Thyroid gland (tissue), 4 donors: ENCODE measurements around the gene CREB3L1. TPM values are rescaled to one million over a fixed set of nuclear protein-coding genes. Genes with fewer than 3 reads are reported as not detected.

Source experiments
- DNase-seq, 2 donors: peaks; one replicate each; pipeline ENCODE4 v3.0.0-alpha.2; 2019
- H3K27ac ChIP-seq, 3 donors: fragments of 200-600 bp; sonication (generic); 1 replicate in 2 of 3; 2 replicates in 1 of 3; pipeline ENCODE4 v1.5.1; 2016 to 2019; ENCODE audit warnings: mild to moderate bottlenecking in 1 of 3, moderate library complexity in 1 of 3
- H3K27me3 ChIP-seq: fragments of 200-600 bp; sonication (generic); one replicate; pipeline ENCODE4 v1.5.1; 2019
- H3K36me3 ChIP-seq, 2 donors: fragments of 200-600 bp; sonication (generic); one replicate each; pipeline ENCODE4 v1.5.1; 2016 to 2019
- H3K4me1 ChIP-seq, 2 donors: fragments of 200-600 bp; sonication (generic); one replicate each; pipeline ENCODE4 v1.5.1; 2017 to 2019
- H3K4me3 ChIP-seq, 3 donors: fragments of 200-600 bp; sonication (generic); replicated peaks in 1 of 3; 1 replicate in 2 of 3; 2 replicates in 1 of 3; pipeline ENCODE4 v1.5.1; 2016; ENCODE audit warnings: mild to moderate bottlenecking in 1 of 3
- H3K9me3 ChIP-seq: fragments of 200-600 bp; sonication (generic); one replicate; pipeline ENCODE4 v1.5.1; 2017
- CTCF ChIP-seq, 6 experiments: fragments of 200-600 bp in 3 of 6; fragments of 450-650 bp in 3 of 6; sonication (generic) in 3 of 6; IDR thresholded peaks; one replicate each; pipeline ENCODE4 v1.5.1; 2016 to 2019; ENCODE audit warnings: antibody characterized with exemption in 6 of 6, mild to moderate bottlenecking in 2 of 6, inconsistent platforms in 1 of 6, moderate library complexity in 1 of 6
- POLR2A ChIP-seq, 2 donors: fragments of 450-650 bp; IDR thresholded peaks; one replicate each; pipeline ENCODE4 v1.6.1; 2017; ENCODE audit warnings: antibody characterized with exemption in 2 of 2, mild to moderate bottlenecking in 2 of 2, moderate library complexity in 1 of 2
- WGBS, 2 donors: methylation state at CpG; one replicate each; pipeline ENCODE4 v1.1.5; 2017; 5-methylcytosine and 5-hydroxymethylcytosine counted together
- intact Hi-C: fragments of 100-400 bp; cut with DNase I; formaldehyde crosslinking; loops from one replicate; pipeline ENCODE4 v1.15.1; 2023
- total RNA-seq, 4 donors: library from RNA; depleted of rRNA; stranded (reverse); fragments of >200 nt; gene quantifications; one replicate each; pipeline ENCODE4 v1.2.3, GENCODE V29; 2016

Gene CREB3L1
- total RNA-seq, 4 donors from 2014 or later, result 0.88 to 3.1 (median 2.1) TPM

GRCh38 chr11:46361283-46362155 is 84.1 kb downstream of the CREB3L1 start:
- 16 to 24% methylated on average over 9 to 21 of the region's 26 CpGs for WGBS, 2 donors
- H3K4me1 ChIP-seq, result peaks cover 18 to 24% of the 10 kb centered on the region in 2 donors
- no peaks in the 10 kb centered on the region for H3K36me3 ChIP-seq
- intact Hi-C loops, result no loop called here
- H3K9me3 ChIP-seq, result no peaks in the 10 kb centered on the region
- peak overlapping the region; percentile 41 to 66 (median 43) for H3K27ac ChIP-seq
- DNase-seq, result peak; percentile 69 to 75
- peak overlapping the region in 1 of 3 donors; percentile 15 for H3K4me3 ChIP-seq
- no peak for TF ChIP-seq POLR2A (IDR thresholded peaks at IDR 0.05)
- TF ChIP-seq CTCF (IDR thresholded peaks at IDR 0.05), result no peak
- no peaks in the 10 kb centered on the region for H3K27me3 ChIP-seq

GRCh38 chr11:46362156-46363030 is 84.9 kb downstream of the CREB3L1 start:
- Histone ChIP-seq H3K4me3 (no peak overlapping the region), H3K27me3 (no peaks in the 10 kb centered on the region), H3K4me1 (peaks cover 18 to 27% of the 10 kb centered on the region in 2 donors), H3K9me3 (no peaks in the 10 kb centered on the region), H3K27ac (peak overlapping the region in 2 of 3 donors; percentile 38 to 43), H3K36me3 (no peaks in the 10 kb centered on the region)
- DNase-seq, result no peak
- intact Hi-C loops, result no loop called here
- TF ChIP-seq POLR2A (IDR thresholded peaks at IDR 0.05) (no peak), CTCF (IDR thresholded peaks at IDR 0.05) (no peak)
- WGBS, 2 donors, result 76 to 84% methylated on average over 19 to 20 of the region's 20 CpGs

- H3K27me3 ChIP-seq, result no peaks in the 10 kb centered on the region
- DNase-seq, result no peak
- peaks cover 0 to 3% of the 10 kb centered on the region in 2 donors for H3K36me3 ChIP-seq
- 74 to 89% methylated on average over 9 of the region's 9 CpGs for WGBS, 2 donors
- H3K4me1 ChIP-seq, result peaks cover 18 to 29% of the 10 kb centered on the region in 2 donors
- H3K4me3 ChIP-seq, result no peak overlapping the region
- peak overlapping the region in 2 of 3 donors; percentile 38 to 43 for H3K27ac ChIP-seq
- TF ChIP-seq POLR2A (IDR thresholded peaks at IDR 0.05), result no peak
- TF ChIP-seq CTCF (IDR thresholded peaks at IDR 0.05), result no peak
- no peaks in the 10 kb centered on the region for H3K9me3 ChIP-seq
- intact Hi-C loops, result no loop called here
Measured at GRCh38 chr11:46363031-46363407, 85.6 kb downstream of the CREB3L1 start.

GRCh38 chr11:46363455-46364005 is 86.1 kb downstream of the CREB3L1 start:
- DNase-seq, result no peak
- no peak overlapping the region for H3K4me3 ChIP-seq
- WGBS, 2 donors, result 50 to 72% methylated on average over 8 to 9 of the region's 21 CpGs
- peaks cover 0 to 7% of the 10 kb centered on the region in 2 donors for H3K36me3 ChIP-seq
- intact Hi-C loops, result no loop called here
- H3K9me3 ChIP-seq, result no peaks in the 10 kb centered on the region
- H3K4me1 ChIP-seq, result peaks cover 18 to 29% of the 10 kb centered on the region in 2 donors
- H3K27ac ChIP-seq, result no peak overlapping the region
- H3K27me3 ChIP-seq, result no peaks in the 10 kb centered on the region
- TF ChIP-seq CTCF (IDR thresholded peaks at IDR 0.05) (no peak), POLR2A (IDR thresholded peaks at IDR 0.05) (no peak)
